Stimulated activated CD8-positive, alpha-beta memory T cell treated with anti-CD3 and anti-CD28 coated beads, Interleukin-4, amount 100 ng/mL, for 24 hours (primary cell): Measurements from ENCODE around the gene VAV1.
"Not testable (repeated sequence)": the region's sequence is repeated elsewhere in the genome, so short reads cannot be mapped to it uniquely, and the experiment has no call there.

Source experiments
- DNase-seq: peaks from one replicate; pipeline ENCODE4 v3.0.0-alpha.2; 2020; ENCODE audit warnings: low read depth

VAV1 gene

GRCh38 chr19:6737284-6737872, 35.1 kb upstream of the VAV1 start, which contains the start of gene GPR108:
TSS of gene GPR108 (minus strand) at chr19:6737580. CDS start at chr19:6737576, 4 bp downstream.
- peak; percentile 99 for DNase-seq

GRCh38 chr19:6737873-6738786, 34.4 kb upstream of the VAV1 start:
- DNase-seq, result peak; percentile 63

- DNase-seq, result no peak
These were observed 33.6 kb upstream of the VAV1 start for GRCh38 chr19:6738787-6739389.

- peak; percentile 64 for DNase-seq
These were observed 33.1 kb upstream of the VAV1 start, which contains the start of gene TRIP10 for GRCh38 chr19:6739390-6739882. TSS of gene TRIP10 (plus strand) at chr19:6739680. CDS start at chr19:6739762, 82 bp downstream.

GRCh38 chr19:6739883-6740588, 32.5 kb upstream of the VAV1 start:
- no peak for DNase-seq

GRCh38 chr19:6740589-6741343, 31.7 kb upstream of the VAV1 start:
- no peak for DNase-seq

- DNase-seq, result no peak
These were observed 29.4 kb upstream of the VAV1 start for GRCh38 chr19:6743066-6743465.

- no peak for DNase-seq
These were observed 28.7 kb upstream of the VAV1 start for GRCh38 chr19:6743714-6744380.

GRCh38 chr19:6744381-6745301, 27.9 kb upstream of the VAV1 start:
- no peak for DNase-seq

GRCh38 chr19:6745965-6746364, 26.5 kb upstream of the VAV1 start:
- no peak for DNase-seq

- not testable (repeated sequence) for DNase-seq
These were observed 24.0 kb upstream of the VAV1 start for GRCh38 chr19:6748543-6748942.

GRCh38 chr19:6750062-6750461, 22.4 kb upstream of the VAV1 start:
- no peak for DNase-seq

GRCh38 chr19:6751189-6751588, 21.3 kb upstream of the VAV1 start:
- DNase-seq, result no peak

GRCh38 chr19:6752256-6753177, 20.0 kb upstream of the VAV1 start:
- no peak for DNase-seq

- peak; percentile 68 for DNase-seq
These were observed 19.1 kb upstream of the VAV1 start for GRCh38 chr19:6753178-6754031.

- no peak for DNase-seq
These were observed 18.4 kb upstream of the VAV1 start for GRCh38 chr19:6754136-6754535.

GRCh38 chr19:6754653-6755463, 17.6 kb upstream of the VAV1 start:
- DNase-seq, result no peak
